Stimulated activated CD8-positive, alpha-beta memory T cell treated with anti-CD3 and anti-CD28 coated beads, Interleukin-12 subunit alpha, Interleukin-12 subunit beta, amount 100 ng/mL, for 24 hours (primary cell): ENCODE data around the gene SLC22A3.
"Not testable (repeated sequence)": the region's sequence is repeated elsewhere in the genome, so short reads cannot be mapped to it uniquely, and the experiment has no call there.

Source experiments
- DNase-seq: peaks from one replicate; pipeline ENCODE4 v3.0.0-alpha.2; 2020; ENCODE audit errors: extremely low read depth

The SLC22A3 gene

GRCh38 chr6:160348223-160349019 lies at the start of gene SLC22A3:
Gene SLC22A3 (plus strand): TSS chr6:160348378. CDS start chr6:160348420, 42 bp downstream.
- DNase-seq, result no peak

- DNase-seq, result no peak
Observed at GRCh38 chr6:160299559-160299958, 48.6 kb upstream of the SLC22A3 start.

GRCh38 chr6:160300076-160300695 lies 48.0 kb upstream of the SLC22A3 start:
- DNase-seq, result no peak

GRCh38 chr6:160301339-160301738 lies 46.8 kb upstream of the SLC22A3 start:
- DNase-seq, result no peak

- not testable (repeated sequence) for DNase-seq
Observed at GRCh38 chr6:160302431-160303082, 45.6 kb upstream of the SLC22A3 start.

GRCh38 chr6:160303806-160304205 lies 44.4 kb upstream of the SLC22A3 start:
- no peak for DNase-seq

GRCh38 chr6:160305926-160306713 lies 42.1 kb upstream of the SLC22A3 start:
- no peak for DNase-seq

- DNase-seq, result no peak
Observed at GRCh38 chr6:160309718-160310117, 38.5 kb upstream of the SLC22A3 start.

GRCh38 chr6:160312900-160313299 lies 35.3 kb upstream of the SLC22A3 start:
- no peak for DNase-seq

- DNase-seq, result no peak
Observed at GRCh38 chr6:160315310-160315709, 32.9 kb upstream of the SLC22A3 start.

GRCh38 chr6:160316261-160316660 lies 31.9 kb upstream of the SLC22A3 start:
- DNase-seq, result no peak

- no peak for DNase-seq
Observed at GRCh38 chr6:160319246-160319645, 28.9 kb upstream of the SLC22A3 start.

- DNase-seq, result no peak
Observed at GRCh38 chr6:160321729-160322505, 26.3 kb upstream of the SLC22A3 start.

GRCh38 chr6:160327981-160328380 lies 20.2 kb upstream of the SLC22A3 start:
- DNase-seq, result no peak

GRCh38 chr6:160328447-160328846 lies 19.7 kb upstream of the SLC22A3 start:
- no peak for DNase-seq

GRCh38 chr6:160329188-160329587 lies 19.0 kb upstream of the SLC22A3 start:
- no peak for DNase-seq

- DNase-seq, result no peak
Observed at GRCh38 chr6:160330619-160331018, 17.6 kb upstream of the SLC22A3 start.

GRCh38 chr6:160331204-160331603 lies 17.0 kb upstream of the SLC22A3 start:
- DNase-seq, result no peak

- no peak for DNase-seq
Observed at GRCh38 chr6:160331753-160332152, 16.4 kb upstream of the SLC22A3 start.

- DNase-seq, result no peak
Observed at GRCh38 chr6:160333101-160333500, 15.1 kb upstream of the SLC22A3 start.

- no peak for DNase-seq
Observed at GRCh38 chr6:160333841-160334240, 14.3 kb upstream of the SLC22A3 start.
